HG03103 (cell line): ENCODE results near the gene IFI44.

ENCODE experiments used
- ATAC-seq: cut with Tn5 transposase; IDR thresholded peaks from one replicate; pipeline ENCODE4 v1.9.1; 2021; ENCODE audit warnings: low read depth; ENCODE audit not compliant: unreplicated experiment

The IFI44 gene

DNA sequence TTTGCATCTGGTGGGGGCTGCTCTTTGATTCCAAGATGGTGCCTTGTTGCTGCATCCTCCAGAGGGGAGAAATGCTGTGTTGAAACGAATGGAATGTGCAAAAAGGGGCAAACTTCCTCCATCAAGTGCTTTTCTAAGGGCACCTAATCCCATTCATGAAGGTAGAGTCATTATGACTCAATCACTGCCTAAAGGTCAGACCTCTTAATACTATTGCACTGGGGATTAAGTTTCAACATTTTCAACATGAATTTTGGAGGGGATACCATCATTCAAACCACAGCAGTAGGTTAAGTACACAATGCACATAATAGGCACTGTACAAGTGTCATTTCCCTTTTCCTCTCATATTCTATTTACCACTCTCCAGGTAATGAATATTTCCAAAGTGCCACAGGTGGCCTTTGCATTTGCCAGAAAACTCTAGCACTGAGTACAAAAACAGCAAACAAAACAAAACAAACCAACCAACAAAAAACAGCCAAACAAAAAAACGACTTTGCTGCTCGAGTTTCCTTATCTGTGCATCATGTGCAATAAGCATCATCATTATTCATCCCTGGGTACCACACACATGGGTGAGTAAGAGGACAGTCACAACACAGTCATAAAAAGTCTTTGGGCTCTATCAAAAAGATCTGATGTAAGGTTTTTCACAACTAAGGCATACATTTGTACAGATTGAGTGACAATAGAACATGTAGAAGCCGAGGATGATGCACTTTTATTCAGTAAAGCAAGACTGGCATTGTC is 42.5 kb downstream of the IFI44 start:
- no peak for ATAC-seq

DNA sequence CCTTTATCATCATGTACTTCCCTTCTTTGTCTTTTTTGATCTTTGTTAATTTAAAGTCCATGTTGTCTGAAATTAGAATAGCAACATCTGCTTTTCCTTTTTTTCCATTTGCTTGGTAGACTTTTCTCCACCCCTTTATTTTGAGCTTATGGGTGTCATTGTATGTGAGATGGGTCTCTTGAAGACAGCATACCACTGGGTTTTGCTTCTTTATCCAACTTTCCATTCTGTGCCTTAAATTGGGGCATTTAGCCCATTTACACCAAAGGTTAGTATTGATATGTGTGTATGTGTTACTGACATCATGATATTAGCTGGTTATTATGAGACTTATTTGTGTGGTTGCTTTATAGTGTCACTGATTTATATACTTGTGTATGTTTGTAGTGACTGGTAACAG is 50.2 kb downstream of the IFI44 start:
- no peak for ATAC-seq

DNA sequence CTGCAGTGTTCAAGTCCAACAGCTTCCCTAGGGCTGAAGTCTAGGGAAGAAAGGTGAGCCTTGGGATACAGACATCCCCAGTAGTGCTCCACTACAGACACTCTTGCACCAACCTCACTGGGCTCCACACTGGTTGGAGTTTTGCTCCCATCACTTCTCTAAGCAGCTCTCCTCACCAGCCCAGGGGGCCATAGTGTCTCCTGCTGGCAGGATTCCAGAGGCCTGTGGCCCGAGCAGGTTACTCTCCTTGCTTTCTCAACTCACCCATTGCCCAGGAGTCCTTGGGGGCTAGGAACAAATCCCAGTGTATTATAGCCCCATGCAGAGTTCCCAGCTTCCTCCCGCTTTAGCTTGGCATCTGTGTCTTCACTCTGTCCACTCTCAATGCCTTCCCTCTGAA is 52.8 kb downstream of the IFI44 start:
- ATAC-seq, result no peak

DNA sequence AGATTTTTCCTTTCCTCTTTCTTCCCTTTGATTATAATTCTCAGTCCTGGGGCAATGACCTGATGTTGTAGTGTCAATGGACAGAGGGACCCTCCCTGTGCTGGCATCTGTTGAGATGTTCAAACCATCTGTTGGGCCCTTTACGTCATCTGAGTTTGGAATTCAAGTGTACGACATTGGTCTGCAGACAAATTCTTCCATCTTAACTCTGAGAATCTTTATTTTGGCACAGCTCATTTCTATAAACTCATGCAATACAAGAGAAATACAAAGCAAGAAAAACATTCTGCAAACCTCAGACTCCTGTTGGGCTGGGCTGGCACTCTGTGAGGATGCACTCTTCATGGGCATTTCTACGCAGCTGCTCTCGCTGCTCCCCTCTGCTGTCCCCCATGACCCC is 54.2 kb downstream of the IFI44 start:
- ATAC-seq, result no peak

DNA sequence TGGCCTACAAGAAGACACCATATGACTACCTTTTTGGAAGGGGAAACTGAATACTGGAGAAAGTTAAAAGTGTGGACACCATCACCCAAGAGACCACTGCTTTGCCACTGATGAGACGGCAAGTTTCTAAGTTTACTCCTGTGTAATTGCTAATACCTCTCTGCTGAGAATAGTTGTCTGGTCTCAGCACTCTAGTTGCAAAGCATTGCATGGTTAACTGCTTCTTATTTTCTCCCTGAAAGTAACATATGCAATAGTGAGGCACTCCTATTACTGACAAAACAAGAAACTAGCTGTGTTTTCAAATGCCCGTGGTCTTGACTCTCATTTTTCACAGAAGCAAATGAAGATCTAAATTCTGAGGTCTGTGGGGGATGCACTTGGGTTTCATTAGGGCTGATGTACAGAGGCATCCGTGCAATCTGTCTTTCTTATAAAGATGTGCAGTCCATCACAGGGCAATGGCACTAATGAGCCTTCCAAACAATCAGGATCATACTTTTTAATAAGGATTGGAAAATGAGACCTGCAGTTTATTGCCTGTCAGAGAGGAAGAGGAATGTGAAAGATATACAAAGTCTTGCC is 62.9 kb downstream of the IFI44 start:
- ATAC-seq, result no peak

DNA sequence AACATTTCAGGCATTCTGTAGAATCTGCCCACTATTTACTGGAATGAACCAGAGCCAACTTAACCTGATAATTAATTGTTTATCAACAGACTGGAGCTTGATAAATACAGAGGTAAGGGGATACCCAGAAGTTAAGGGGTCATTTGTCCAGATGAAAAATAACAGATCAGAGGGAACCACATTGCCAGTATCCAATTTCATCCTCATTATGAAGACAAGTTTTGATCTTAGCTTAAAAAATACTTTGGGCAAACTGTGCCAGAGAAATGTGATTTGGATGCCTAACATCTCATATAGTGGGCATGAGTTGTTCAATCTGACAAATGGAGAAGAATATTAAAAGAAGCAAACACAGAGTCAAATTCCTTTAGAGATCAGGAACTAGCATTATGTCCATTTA is 63.7 kb downstream of the IFI44 start:
- no peak for ATAC-seq
